Measurements from ENCODE around the gene STK36. TPM values are rescaled to one million over a fixed set of nuclear protein-coding genes. Genes with fewer than 3 reads are reported as not detected.

Gene STK36
- total and polyA plus RNA-seq, 7 donors = 3.9 to 79.5 (median 15.8) TPM

- Histone ChIP-seq H3K27ac (no peak overlapping the region), H3K27me3 (no peaks in the 10 kb centered on the region), H3K36me3 (peaks cover 53 to 97% (median 63%) of the 10 kb centered on the region in 4 donors), H3K9me3 (no peaks in the 10 kb centered on the region), H3K4me3 (no peak overlapping the region), H3K4me1 (no peaks in the 10 kb centered on the region)
- intact Hi-C loops (cut with DNase I) = loop anchor here (5.0 to 10.0 kb wide), 2 partner anchors 81 to 354 kb away; partner anchors contain the start of genes CNOT9, TMBIM1 and USP37
- 91 to 93% methylated on average over 11 of the region's 11 CpGs for WGBS, 2 donors
- no peak for DNase-seq
- TF ChIP-seq POLR2AphosphoS5 (IDR thresholded peaks at IDR 0.05) (no peak), POLR2A (IDR thresholded peaks at IDR 0.05) (no peak), EP300 (IDR thresholded peaks at IDR 0.05) (no peak)
- TF ChIP-seq, protein P1, sequence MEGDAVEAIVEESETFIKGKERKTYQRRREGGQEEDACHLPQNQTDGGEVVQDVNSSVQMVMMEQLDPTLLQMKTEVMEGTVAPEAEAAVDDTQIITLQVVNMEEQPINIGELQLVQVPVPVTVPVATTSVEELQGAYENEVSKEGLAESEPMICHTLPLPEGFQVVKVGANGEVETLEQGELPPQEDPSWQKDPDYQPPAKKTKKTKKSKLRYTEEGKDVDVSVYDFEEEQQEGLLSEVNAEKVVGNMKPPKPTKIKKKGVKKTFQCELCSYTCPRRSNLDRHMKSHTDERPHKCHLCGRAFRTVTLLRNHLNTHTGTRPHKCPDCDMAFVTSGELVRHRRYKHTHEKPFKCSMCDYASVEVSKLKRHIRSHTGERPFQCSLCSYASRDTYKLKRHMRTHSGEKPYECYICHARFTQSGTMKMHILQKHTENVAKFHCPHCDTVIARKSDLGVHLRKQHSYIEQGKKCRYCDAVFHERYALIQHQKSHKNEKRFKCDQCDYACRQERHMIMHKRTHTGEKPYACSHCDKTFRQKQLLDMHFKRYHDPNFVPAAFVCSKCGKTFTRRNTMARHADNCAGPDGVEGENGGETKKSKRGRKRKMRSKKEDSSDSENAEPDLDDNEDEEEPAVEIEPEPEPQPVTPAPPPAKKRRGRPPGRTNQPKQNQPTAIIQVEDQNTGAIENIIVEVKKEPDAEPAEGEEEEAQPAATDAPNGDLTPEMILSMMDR (IDR thresholded peaks at IDR 0.05) = no peak
Observed at GRCh38 chr2:218648787-218649100, 23.1 kb upstream of the STK36 start.

DNA sequence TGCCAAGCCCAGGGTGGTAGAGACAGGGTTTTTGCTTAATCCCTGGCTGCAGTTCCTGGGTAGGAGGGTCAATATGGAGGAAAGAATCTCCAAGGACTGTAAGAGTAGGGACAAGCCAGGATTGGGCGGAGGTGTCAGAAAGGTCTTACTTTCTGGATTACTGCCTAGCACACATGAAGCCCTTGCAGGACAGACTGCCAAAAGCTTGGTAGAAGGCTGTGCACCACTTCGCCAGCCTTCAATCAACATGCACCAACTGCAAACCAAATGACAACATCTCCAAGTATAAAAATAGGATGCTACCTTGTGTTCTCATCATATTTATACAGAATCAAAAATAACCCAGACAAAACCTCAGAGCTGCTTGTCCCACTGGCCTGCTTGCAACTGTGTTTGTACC is 16.1 kb upstream of the STK36 start:
- intact Hi-C loops (cut with DNase I) = loop anchor here (10.0 kb wide), 1 partner anchor 251 kb away; no protein-coding TSS in a partner anchor
- Histone ChIP-seq H3K27ac (no peak overlapping the region), H3K4me3 (no peak overlapping the region), H3K9me3 (no peaks in the 10 kb centered on the region), H3K36me3 (peaks cover 0 to 58% (median 32%) of the 10 kb centered on the region in 4 donors), H3K27me3 (no peaks in the 10 kb centered on the region), H3K4me1 (peaks cover 0 to 22% (median 20%) of the 10 kb centered on the region in 4 donors)
- no peak for DNase-seq
- 97 to 98% methylated on average over 2 of the region's 2 CpGs for WGBS, 2 donors
- no peak for TF ChIP-seq POLR2A (IDR thresholded peaks at IDR 0.05)
- no peak for TF ChIP-seq POLR2AphosphoS5 (IDR thresholded peaks at IDR 0.05)
- TF ChIP-seq, protein P1 (IDR thresholded peaks at IDR 0.05) = no peak

- H3K36me3 ChIP-seq = peaks cover 14 to 54% (median 34%) of the 10 kb centered on the region in 4 donors
- no peak for DNase-seq
- 1 to 2% methylated on average over 27 of the region's 27 CpGs for WGBS, 2 donors
Observed at GRCh38 chr2:218658671-218659257, 13.1 kb upstream of the STK36 start.

GRCh38 chr2:218659258-218659987 is 12.5 kb upstream of the STK36 start, which contains the start of the genes BCS1L and ZNF142:
TSS of gene BCS1L (plus strand) at chr2:218659683. CDS start at chr2:218660988, 1,305 bp downstream.
TSS of gene ZNF142 (minus strand) at chr2:218659623. CDS start at chr2:218656429, 3,194 bp downstream.
- Histone ChIP-seq H3K27me3 (no peaks in the 10 kb centered on the region), H3K4me3 (peak within 1 kb of the TSS; percentile 78 to 92 (median 84)), H3K36me3 (peaks cover 14 to 54% (median 39%) of the 10 kb centered on the region in 4 donors), H3K9me3 (no peaks in the 10 kb centered on the region), H3K4me1 (peaks cover 0 to 22% (median 20%) of the 10 kb centered on the region in 4 donors), H3K27ac (peak within 1 kb of the TSS; percentile 79 to 81 (median 80))
- intact Hi-C loops (cut with DNase I) = loop anchor here (10.0 kb wide), 1 partner anchor 255 kb away; no protein-coding TSS in a partner anchor
- 0 to 1% methylated on average over 49 of the region's 49 CpGs for whole genome bisulfite sequencing, 2 donors
- DNase-seq = peak; percentile 95
- peak in 1 of 2 donors; percentile 55 for TF ChIP-seq POLR2A (IDR thresholded peaks at IDR 0.05)
- TF ChIP-seq EP300 (IDR thresholded peaks at IDR 0.05) = no peak
- peak; percentile 51 to 69 (median 61) for TF ChIP-seq POLR2AphosphoS5 (IDR thresholded peaks at IDR 0.05)
- TF ChIP-seq, protein P1 (IDR thresholded peaks at IDR 0.05) = no peak

More at GRCh38 chr2:218658671-218659257, 13.1 kb upstream of the STK36 start:
- peak overlapping the region; percentile 79 to 81 (median 80) for H3K27ac ChIP-seq
- H3K4me3 ChIP-seq = peak overlapping the region; percentile 78 to 92 (median 84)
- no peak for TF ChIP-seq EP300 (IDR thresholded peaks at IDR 0.05)
- no peak for TF ChIP-seq POLR2A (IDR thresholded peaks at IDR 0.05)
- TF ChIP-seq, protein P1 (IDR thresholded peaks at IDR 0.05) = peak in 1 of 4 experiments; percentile 12
- peaks cover 0 to 22% (median 20%) of the 10 kb centered on the region in 4 donors for H3K4me1 ChIP-seq
- intact Hi-C loops (cut with DNase I) = loop anchor here (10.0 kb wide), 1 partner anchor 254 kb away; no protein-coding TSS in a partner anchor
- H3K9me3 ChIP-seq = no peaks in the 10 kb centered on the region
- H3K27me3 ChIP-seq = no peaks in the 10 kb centered on the region

All from sigmoid colon (tissue), 7 donors.